NOMO-1 treated with DMSO at 0.1 percent for 48 hours (cell line): ENCODE measurements around the gene ADRB1.

Source experiments
- DNase-seq: peaks from one replicate; lab custom pipeline; 2025; ENCODE audit not compliant: unreplicated experiment; lab: John Stamatoyannopoulos, UW

Gene ADRB1

GRCh38 chr10:114043532-114044246 lies at the start of gene ADRB1:
Gene ADRB1, plus strand, starts transcription at chr10:114043866. Its CDS starts 267 bp downstream, at chr10:114044133.
- DNase-seq, result peak; percentile 63

- no peak for DNase-seq
Observed at GRCh38 chr10:113995201-113995600, 48.5 kb upstream of the ADRB1 start.

- no peak for DNase-seq
Observed at GRCh38 chr10:113997428-113997827, 46.2 kb upstream of the ADRB1 start.

- no peak for DNase-seq
Observed at GRCh38 chr10:113999531-113999930, 44.1 kb upstream of the ADRB1 start.

- DNase-seq, result no peak
Observed at GRCh38 chr10:114000457-114001010, 43.1 kb upstream of the ADRB1 start.

- no peak for DNase-seq
Observed at GRCh38 chr10:114002422-114002821, 41.2 kb upstream of the ADRB1 start.

- no peak for DNase-seq
Observed at GRCh38 chr10:114003161-114003941, 40.3 kb upstream of the ADRB1 start.

GRCh38 chr10:114009281-114009996 lies 34.2 kb upstream of the ADRB1 start:
- DNase-seq, result no peak

GRCh38 chr10:114010316-114010715 lies 33.4 kb upstream of the ADRB1 start:
- no peak for DNase-seq

- DNase-seq, result no peak
Observed at GRCh38 chr10:114012650-114013049, 31.0 kb upstream of the ADRB1 start.

- DNase-seq, result no peak
Observed at GRCh38 chr10:114015708-114016107, 28.0 kb upstream of the ADRB1 start.

GRCh38 chr10:114017271-114017670 lies 26.4 kb upstream of the ADRB1 start:
- no peak for DNase-seq

GRCh38 chr10:114017873-114018272 lies 25.8 kb upstream of the ADRB1 start:
- no peak for DNase-seq

GRCh38 chr10:114019226-114019625 lies 24.4 kb upstream of the ADRB1 start:
- no peak for DNase-seq

- no peak for DNase-seq
Observed at GRCh38 chr10:114021154-114021553, 22.5 kb upstream of the ADRB1 start.

GRCh38 chr10:114021717-114022680 lies 21.7 kb upstream of the ADRB1 start:
- no peak for DNase-seq

GRCh38 chr10:114022766-114023597 lies 20.7 kb upstream of the ADRB1 start:
- DNase-seq, result no peak

GRCh38 chr10:114024876-114025610 lies 18.6 kb upstream of the ADRB1 start:
- peak; percentile 96 for DNase-seq
